Fibroblast of peridontal ligament (primary cell): Measurements from ENCODE around the gene GAMT.

Source experiments
- DNase-seq: peaks from one replicate; pipeline ENCODE4 v3.0.0-alpha.2; 2010; ENCODE audit errors: extremely low read depth

GAMT gene

DNA sequence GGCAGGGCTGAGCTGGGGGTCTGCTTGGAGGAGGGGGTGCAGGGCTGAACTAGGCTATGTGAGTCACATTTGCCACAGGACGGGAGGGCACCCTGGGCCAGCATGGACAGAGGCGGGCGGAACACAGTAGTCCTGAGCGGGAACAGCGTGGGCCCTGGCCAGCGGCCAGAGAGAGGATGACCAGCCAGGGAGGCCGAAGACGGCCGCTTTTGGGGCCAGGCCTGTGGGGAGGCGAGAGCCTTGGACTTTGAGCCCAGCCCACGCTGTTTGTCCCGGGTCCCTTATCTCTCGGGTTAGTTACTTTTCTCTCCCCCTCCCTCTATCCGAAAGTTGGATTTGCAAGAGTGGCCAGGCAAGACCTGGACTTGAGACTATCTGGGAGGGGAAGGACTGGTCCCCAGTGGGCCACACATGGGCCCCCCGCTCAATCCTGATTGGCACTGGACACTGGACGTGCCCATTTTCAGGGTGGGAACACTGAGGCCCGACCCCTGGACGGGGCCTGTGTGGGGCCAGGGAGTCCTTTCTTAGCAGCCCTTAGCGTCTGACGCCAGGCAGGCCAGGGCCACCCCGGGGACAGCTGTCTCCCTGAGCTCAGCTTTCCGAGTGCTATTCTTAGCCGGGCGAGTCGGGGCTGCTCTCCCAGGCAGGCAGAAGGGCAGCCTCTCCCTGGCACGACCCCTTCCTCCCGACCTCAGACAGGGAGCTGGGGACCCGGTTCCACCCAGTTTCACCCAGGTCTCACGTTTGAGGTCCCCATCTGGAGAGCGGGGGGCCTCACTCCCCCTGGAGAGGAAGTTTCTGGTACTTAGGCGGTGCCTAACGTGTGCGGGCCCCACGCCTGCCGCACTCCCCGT, 833 bp downstream of the GAMT start:
- no peak for DNase-seq

GRCh38 chr19:1399745-1400144, 1.6 kb downstream of the GAMT start:
- DNase-seq = no peak

GRCh38 chr19:1399079-1399478, 2.3 kb downstream of the GAMT start:
- DNase-seq = no peak

DNA sequence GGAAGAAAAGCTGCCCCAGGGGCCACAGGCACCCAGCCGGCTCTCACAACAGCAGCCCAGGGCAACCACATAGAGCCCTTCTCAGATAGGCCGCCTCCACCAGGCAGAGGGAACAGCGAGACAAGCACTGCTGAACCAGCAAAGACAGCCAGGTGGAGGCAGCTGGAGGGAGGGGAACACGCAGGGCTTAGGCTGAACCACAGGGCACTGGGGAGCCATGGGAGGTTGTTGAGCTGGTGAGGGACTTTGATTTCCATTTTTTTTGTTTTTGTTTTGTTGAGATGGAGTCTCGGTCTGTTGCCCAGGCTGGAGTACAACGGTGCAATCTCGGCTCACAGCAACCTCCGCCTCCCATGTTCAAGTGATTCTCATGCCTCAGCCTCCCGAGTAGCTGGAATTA, 3.5 kb downstream of the GAMT start:
- DNase-seq = no peak

GRCh38 chr19:1396768-1397679, 4.3 kb downstream of the GAMT start:
- DNase-seq = no peak

DNA sequence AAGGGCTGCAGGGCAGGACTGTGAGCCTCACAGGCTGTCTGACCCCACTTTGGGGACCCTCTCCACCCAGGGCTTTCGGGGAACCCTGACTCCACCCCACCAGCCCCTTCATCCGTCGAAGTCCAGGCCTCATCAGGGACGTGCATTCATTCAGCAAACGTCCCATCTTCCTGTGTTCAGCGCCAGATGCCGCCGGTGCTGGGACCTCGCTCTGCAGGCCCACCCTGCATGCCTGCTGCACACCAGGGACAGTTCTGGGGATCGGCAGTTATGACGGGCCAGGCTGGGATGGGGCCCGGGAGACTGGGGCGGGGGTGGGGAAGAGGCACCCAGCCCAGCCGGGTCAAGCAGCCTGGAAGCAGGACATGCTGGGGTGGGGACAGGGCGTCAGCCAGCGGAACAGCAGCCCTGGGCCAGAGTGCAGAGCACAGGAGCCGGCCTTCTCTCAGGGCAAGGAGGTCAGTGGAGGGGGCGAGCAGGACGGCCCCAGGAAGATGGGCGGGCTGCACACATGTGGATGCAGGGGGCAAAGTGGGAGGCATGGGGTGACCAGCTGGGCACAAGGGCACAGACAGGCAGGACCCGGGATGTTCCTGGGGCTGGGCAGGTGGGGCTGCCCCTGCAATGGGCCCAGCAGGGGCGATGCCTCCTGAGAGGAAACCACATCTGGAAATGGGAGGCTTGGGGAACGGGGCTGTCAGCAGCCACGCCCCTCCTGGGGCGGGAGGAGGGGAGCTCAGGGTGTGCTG, 5.1 kb downstream of the GAMT start:
- DNase-seq = no peak

DNA sequence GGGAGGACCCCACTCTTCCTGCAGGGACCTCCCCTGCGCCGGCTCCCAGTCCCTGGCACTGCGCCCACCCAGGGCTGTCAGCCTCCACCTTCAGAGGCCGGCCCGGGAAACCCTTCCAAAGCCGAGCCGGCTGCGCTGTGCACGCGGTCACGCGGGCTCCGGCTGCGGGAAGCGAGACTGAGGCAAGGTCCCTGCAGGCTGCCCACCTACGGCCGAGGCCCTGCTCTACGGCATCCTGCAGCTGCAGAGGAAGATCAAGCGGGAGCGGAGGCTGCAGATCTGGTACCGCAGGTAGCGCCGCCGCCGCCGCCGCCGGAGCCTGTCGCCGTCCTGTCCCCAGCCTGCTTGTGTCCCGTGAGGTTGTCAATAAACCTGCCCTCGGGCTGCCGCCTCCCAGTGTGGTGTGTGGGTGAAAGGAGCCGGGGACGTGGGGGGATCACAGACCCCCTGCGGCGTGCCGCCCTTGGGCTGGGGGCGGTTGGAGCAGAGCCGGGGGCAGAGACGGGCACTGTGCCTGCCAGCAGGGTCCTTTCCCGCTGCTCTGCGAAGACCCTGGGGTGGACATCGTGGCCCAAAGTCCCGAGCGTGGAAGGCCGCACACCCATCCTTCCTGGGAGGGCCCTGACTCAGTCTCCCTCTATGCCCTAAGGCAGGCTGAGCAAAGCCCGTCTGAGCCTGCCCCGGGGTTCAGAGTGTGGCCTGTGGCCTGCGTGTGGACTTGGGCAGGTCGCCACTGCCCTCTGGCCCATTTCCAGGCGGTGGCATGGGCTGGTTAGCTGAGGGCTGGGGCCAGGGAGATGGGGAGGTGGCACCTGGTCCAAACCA, 5.9 kb downstream of the GAMT start:
- no peak for DNase-seq

DNA sequence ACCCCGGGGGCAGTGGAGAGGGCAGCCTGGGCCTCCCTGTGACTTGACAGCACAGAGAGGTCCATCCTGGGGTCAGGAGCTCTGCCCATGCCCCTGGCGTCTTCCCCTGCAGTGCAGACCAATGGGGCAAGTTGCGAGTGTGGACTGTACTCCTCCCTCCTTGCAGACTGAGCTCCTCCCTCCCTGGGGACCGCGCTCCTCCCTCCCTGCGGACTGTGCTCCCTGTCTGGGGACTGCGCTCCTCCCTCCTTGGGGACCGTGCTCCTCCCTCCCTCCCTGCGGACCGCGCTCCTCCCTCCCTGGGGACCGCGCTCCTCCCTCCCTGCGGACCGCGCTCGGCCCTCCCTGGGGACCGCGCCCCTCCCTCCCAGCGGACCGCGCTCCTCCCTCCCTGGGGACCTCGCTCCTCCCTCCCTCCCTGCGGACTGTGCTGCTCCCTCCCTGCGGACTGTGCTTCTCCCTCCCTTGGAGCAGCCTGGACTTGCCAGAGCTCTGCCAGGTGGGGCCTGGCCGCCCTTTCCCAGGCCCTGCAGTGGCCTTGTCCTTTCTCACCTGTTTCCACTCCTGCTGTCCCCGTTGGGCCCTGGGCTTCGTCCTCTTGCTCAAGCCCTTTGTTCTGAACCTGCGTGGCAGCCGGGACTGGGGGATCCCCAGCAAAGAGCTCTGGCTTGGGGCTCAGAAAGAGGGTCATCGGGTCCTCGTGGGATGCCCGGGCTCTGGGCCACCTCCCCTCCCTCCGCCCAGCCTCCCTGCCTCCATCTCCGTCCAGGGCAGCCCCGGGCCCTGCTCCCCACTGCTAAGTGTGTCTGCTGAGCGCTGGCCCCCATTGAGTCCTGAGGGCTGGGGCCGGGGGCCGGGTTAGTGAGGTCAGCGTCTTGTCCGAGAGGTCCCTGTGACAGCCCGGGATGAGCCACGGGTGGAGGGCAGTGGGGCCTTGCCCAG, 6.8 kb downstream of the GAMT start:
- DNase-seq = no peak

GRCh38 chr19:1393841-1394240, 7.5 kb downstream of the GAMT start:
- no peak for DNase-seq

GRCh38 chr19:1392939-1393530, 8.3 kb downstream of the GAMT start:
- DNase-seq = no peak

GRCh38 chr19:1392407-1392806, 8.9 kb downstream of the GAMT start:
- no peak for DNase-seq

- no peak for DNase-seq
These were observed 10.4 kb downstream of the GAMT start for GRCh38 chr19:1390890-1391423.

GRCh38 chr19:1389033-1389940, 12.1 kb downstream of the GAMT start:
- DNase-seq = no peak

- no peak for DNase-seq
These were observed 12.7 kb downstream of the GAMT start for GRCh38 chr19:1388637-1389026.

DNA sequence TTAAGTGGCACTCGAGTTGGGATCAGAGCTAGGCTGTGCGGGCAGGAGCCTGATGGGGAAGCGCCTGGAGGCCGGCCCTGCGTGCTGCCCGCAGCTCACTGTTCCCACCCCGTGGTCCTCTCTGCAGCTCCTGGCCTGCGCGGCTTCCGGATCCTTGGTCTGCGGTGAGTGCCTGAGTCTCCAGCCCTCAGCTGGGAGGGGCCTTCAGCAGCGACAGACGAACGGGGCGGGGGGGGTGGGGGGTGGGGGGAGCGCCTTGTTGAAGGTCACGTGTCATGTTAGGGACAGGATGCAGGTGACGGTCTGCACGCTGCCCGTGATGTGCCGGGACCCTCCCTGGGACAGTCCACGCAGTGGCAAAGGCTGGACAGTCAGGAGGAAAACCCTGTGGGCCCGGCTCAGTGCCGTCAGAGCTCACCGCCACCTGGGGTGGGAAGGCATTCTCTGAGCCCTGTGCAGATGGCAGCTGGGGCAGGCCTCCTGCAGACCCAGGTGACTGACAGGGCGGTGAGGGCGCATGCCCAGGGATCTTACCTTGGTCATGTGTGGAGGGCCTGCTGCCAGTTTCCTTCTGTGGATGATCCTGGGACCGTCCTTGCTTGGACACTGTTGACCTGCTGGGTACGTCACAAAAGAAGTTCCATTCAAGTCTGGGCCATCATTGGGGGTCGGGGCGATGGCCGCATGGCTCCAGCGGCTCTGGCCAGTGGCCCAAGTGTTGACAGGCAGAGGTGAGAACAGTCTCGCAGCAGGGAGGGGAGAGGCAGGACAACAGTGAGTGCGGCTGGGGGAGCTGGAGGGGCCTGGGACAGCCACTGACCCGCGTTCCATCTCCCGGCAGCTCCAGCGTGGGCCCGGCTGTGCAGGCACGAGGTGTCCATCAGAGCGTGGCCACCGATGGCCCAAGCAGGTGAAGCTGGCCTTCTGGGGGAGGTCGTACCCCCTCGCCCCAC, 13.4 kb downstream of the GAMT start:
- DNase-seq = no peak

GRCh38 chr19:1386945-1387683, 14.2 kb downstream of the GAMT start:
- DNase-seq = no peak

DNA sequence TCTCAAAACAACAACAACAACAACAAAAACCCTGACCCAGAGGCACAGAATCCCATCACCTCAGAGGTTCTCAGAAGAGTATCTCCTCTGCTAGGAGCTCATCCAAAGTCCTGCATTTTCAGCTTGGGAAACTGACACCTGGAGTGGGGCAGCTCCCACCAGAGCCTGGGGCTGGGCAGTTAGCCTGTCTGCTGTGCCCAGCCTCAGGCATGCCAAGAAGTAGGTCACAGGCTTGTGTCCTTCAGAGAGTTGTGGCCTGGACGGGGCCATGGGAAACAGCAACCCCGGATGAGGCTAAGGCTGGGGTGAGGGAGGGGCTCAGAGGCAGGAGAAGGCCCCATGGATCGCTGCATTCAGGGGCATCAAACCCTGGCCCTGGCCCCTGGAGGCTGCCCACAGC, 15.5 kb downstream of the GAMT start:
- DNase-seq = no peak
